ENCODE results near the gene TSSK3. TPM values are rescaled to one million over a fixed set of nuclear protein-coding genes. Genes with fewer than 3 reads are reported as not detected.

The TSSK3 gene, protein sequence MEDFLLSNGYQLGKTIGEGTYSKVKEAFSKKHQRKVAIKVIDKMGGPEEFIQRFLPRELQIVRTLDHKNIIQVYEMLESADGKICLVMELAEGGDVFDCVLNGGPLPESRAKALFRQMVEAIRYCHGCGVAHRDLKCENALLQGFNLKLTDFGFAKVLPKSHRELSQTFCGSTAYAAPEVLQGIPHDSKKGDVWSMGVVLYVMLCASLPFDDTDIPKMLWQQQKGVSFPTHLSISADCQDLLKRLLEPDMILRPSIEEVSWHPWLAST
- total RNA-seq, result not detected in 2 replicates

GRCh38 chr1:32362474-32363313 lies at the start of gene TSSK3, which contains the start of gene FAM229A:
Gene TSSK3, plus strand, starts transcription at chr1:32362539. Its CDS starts 163 bp downstream, at chr1:32362702.
Gene FAM229A, minus strand, starts transcription at chr1:32362485. Its CDS starts 394 bp downstream, at chr1:32362091.

GRCh38 chr1:32335790-32336590 lies 26.3 kb upstream of the TSSK3 start, which contains the start of gene MARCKSL1:
Gene MARCKSL1, minus strand, starts transcription at chr1:32336233. Its CDS starts 200 bp downstream, at chr1:32336033.

DNA sequence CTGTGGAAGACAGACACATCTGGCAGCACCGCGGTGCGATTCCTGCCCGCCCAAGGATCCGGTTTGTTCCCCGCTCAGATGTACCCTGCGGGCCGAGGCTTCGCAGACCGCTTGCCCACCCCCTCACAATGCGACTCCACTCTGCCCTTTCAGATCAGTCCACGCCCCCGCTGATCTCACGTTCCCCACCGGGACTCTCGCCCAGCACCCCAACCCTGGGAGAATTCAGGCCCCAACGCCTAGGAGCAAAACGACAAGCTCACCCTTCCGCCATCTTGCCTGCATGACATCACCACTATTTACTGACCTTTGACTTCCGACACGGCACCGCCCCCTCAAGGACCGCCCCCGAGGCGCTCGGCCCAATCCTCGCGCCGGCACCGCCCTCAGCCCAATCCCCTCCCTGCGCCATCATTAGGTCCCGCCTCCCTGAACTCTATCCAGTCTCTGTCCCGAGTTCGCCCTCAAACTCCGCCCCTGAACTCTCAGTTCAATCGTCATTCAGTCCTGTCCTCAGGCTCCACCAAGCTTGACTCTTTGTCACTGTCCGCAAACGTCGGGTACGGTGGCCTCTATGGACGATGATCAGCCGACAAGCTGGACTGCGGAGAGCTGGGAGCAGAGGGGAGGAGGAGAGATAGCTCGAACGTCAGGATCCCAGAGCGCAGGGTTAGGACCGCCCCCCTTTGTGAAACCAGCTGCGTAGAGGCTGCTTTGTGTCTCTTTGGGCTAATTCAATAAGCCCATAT lies 32.0 kb downstream of the TSSK3 start, which contains the start of gene BSDC1:
BSDC1 (minus strand) TSS at position 301 of the 749 bp plus-strand sequence; CDS start at position 274, 27 bp downstream.

Other genes starting within 250 kb of the TSSK3 start
- gene TXLNA, start 182.9 kb upstream of the TSSK3 start, total RNA-seq, result 38.4 and 41.7 TPM in 2 replicates
- 3.4 and 8.7 TPM in 2 replicates for gene CCDC28B, start 161.9 kb upstream of the TSSK3 start, total RNA-seq
- 1.9 and 2.3 TPM in 2 replicates for gene IQCC, start 156.9 kb upstream of the TSSK3 start, total RNA-seq
- gene DCDC2B, start 153.4 kb upstream of the TSSK3 start, total RNA-seq, result under 0.01 TPM in 1 of 2 replicates, not detected in the other
- gene TMEM234, start 140.2 kb upstream of the TSSK3 start, total RNA-seq, result 5.3 and 9.4 TPM in 2 replicates
- 401 and 468 TPM in 2 replicates for gene EIF3I, start 140.1 kb upstream of the TSSK3 start, total RNA-seq
- gene FAM167B, start 115.3 kb upstream of the TSSK3 start, total RNA-seq, result not detected in 2 replicates
- 0.24 TPM in 1 of 2 replicates, not detected in the other for gene LCK, start 111.3 kb upstream of the TSSK3 start, total RNA-seq
- 69.9 and 72.5 TPM in 2 replicates for gene HDAC1, start 70.5 kb upstream of the TSSK3 start, total RNA-seq
- gene MARCKSL1, start 26.3 kb upstream of the TSSK3 start, total RNA-seq, result 4.5 and 31.3 TPM in 2 replicates
- gene FAM229A, start 54 bp upstream of the TSSK3 start, total RNA-seq, result 0.48 TPM in 1 of 2 replicates, not detected in the other
- gene BSDC1, start 31.9 kb downstream of the TSSK3 start, total RNA-seq, result 42.0 and 46.7 TPM in 2 replicates
- not detected in 2 replicates for gene ZBTB8B, start 102.5 kb downstream of the TSSK3 start, total RNA-seq
- gene ZBTB8A, start 176.9 kb downstream of the TSSK3 start, total RNA-seq, result 6.7 and 10.4 TPM in 2 replicates

Measured in tracheal epithelial cell (primary cell).